GM18868 (cell line): ENCODE results near the gene KMT2E.

Experiments
- ATAC-seq: cut with Tn5 transposase; IDR thresholded peaks from one replicate; pipeline ENCODE4 v1.9.1; 2021; ENCODE audit warnings: mild to moderate bottlenecking, moderate library complexity; ENCODE audit not compliant: unreplicated experiment

The KMT2E gene

GRCh38 chr7:105068886-105069285 lies 54.9 kb downstream of the KMT2E start:
- ATAC-seq, result no peak

- no peak for ATAC-seq
Observed at GRCh38 chr7:105073143-105073542, 59.1 kb downstream of the KMT2E start.

GRCh38 chr7:105079348-105079747 lies 65.3 kb downstream of the KMT2E start:
- ATAC-seq, result no peak

GRCh38 chr7:105084581-105084980 lies 70.6 kb downstream of the KMT2E start:
- no peak for ATAC-seq

GRCh38 chr7:105086850-105087249 lies 72.8 kb downstream of the KMT2E start:
- ATAC-seq, result no peak

- no peak for ATAC-seq
Observed at GRCh38 chr7:105087981-105088380, 74.0 kb downstream of the KMT2E start.

- ATAC-seq, result no peak
Observed at GRCh38 chr7:105088456-105088855, 74.5 kb downstream of the KMT2E start.

GRCh38 chr7:105094966-105095365 lies 81.0 kb downstream of the KMT2E start:
- no peak for ATAC-seq

GRCh38 chr7:105096306-105096705 lies 82.3 kb downstream of the KMT2E start:
- no peak for ATAC-seq

GRCh38 chr7:105097619-105098018 lies 83.6 kb downstream of the KMT2E start:
- no peak for ATAC-seq

GRCh38 chr7:105098863-105099515 lies 85.0 kb downstream of the KMT2E start:
- peak; percentile 85 for ATAC-seq

- peak; percentile 38 for ATAC-seq
Observed at GRCh38 chr7:105101864-105102263, 87.9 kb downstream of the KMT2E start.

GRCh38 chr7:105102557-105103352 lies 88.8 kb downstream of the KMT2E start:
- no peak for ATAC-seq

- no peak for ATAC-seq
Observed at GRCh38 chr7:105105579-105105978, 91.6 kb downstream of the KMT2E start.

GRCh38 chr7:105106473-105106872 lies 92.5 kb downstream of the KMT2E start:
- ATAC-seq, result no peak

- ATAC-seq, result no peak
Observed at GRCh38 chr7:105107458-105107857, 93.5 kb downstream of the KMT2E start.

GRCh38 chr7:105112440-105113418 lies 98.7 kb downstream of the KMT2E start:
- no peak for ATAC-seq

GRCh38 chr7:105118612-105119600 lies 104.9 kb downstream of the KMT2E start:
- peak; percentile 78 for ATAC-seq

- ATAC-seq, result no peak
Observed at GRCh38 chr7:105122619-105123018, 108.6 kb downstream of the KMT2E start.

- no peak for ATAC-seq
Observed at GRCh38 chr7:105125745-105126144, 111.7 kb downstream of the KMT2E start.
